ENCODE data around the gene ZDHHC1. TPM values are rescaled to one million over a fixed set of nuclear protein-coding genes. Genes with fewer than 3 reads are reported as not detected.

The ZDHHC1 gene
- polyA plus RNA-seq, 1 of the 3 experiments (the other 2 are of a cell fraction): 15.8 TPM

DNA sequence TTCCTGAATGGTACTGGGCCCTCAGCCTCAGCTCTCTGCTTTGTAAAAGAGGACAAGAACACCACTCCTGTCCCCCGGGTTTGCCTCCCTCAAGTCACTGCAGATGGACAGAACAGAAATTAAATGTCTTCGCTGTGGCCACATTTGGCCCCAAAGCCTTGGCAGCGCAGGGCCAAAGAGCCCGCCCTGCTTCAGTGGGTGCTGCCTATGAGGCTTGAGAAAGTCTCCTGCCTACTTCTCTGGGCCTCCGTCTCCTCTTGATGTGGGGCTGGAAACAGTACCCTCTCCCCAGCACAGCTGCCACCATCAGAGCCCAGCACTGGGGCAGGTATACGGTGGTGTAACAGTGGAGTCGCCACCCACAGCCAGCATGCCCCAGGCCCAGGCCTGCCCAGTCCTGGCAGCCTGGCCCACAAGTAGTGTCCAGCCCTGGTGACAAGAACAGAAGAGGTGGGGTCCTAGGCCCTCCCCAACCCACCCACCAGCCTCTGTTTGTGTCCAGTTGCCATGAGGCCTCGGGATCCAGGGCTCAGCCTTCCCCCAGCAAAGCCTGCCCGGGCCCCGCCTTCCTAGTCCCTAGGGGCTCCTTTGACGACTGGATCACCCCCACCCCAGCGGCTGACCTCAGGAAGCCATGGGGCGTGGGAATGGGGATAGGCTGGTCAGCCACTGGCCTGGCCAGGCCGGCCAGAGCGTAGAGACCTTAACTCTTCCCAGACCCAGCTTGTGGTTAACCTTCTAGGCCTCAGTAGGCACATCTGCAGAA lies 19.1 kb downstream of the ZDHHC1 start:
- H4K20me1 ChIP-seq (ENCODE audit: insufficient read depth): no peaks in the 10 kb centered on the region
- ChIA-PET CTCF (interaction anchor here (1.1 kb wide), 2 partner anchors 30 to 69 kb away, joined by 3 read pairs; no protein-coding TSS in a partner anchor), POLR2A (interaction anchor here (1.1 kb wide), 1 partner anchor 8 kb away, joined by 6 read pairs; no protein-coding TSS in a partner anchor)
- H3K4me1 ChIP-seq (ENCODE audit: control insufficient read depth in 1 of 2, insufficient read depth in 2 of 2, low read depth in 1 of 2, low read length in 1 of 2): peaks cover 10 to 56% of the 10 kb centered on the region in 2 experiments; a peak in 2 of 4 replicates
- H3K27ac ChIP-seq (ENCODE audit: low read depth in 2 of 2, low read length in 1 of 2): peak overlapping the region in 1 of 2 experiments; percentile 45; a peak in 3 of 4 replicates
- no peak overlapping the region for H3K4me3 ChIP-seq (ENCODE audit: low read depth in 2 of 2, low read length in 1 of 2)
- H3K36me3 ChIP-seq (replicated peaks in 1 of 2; ENCODE audit: control insufficient read depth in 1 of 2, insufficient read depth in 2 of 2, low read length in 1 of 2): no peaks in the 10 kb centered on the region
- H3K9ac ChIP-seq: no peak overlapping the region
- H2AFZ ChIP-seq (ENCODE audit: low read depth): no peak overlapping the region
- H3K27me3 ChIP-seq (ENCODE audit: insufficient read depth): no peaks in the 10 kb centered on the region
- H3K79me2 ChIP-seq (ENCODE audit: insufficient read depth): no peaks in the 10 kb centered on the region
- H3K4me2 ChIP-seq: no peak overlapping the region
- TF ChIP-seq, protein P1, sequence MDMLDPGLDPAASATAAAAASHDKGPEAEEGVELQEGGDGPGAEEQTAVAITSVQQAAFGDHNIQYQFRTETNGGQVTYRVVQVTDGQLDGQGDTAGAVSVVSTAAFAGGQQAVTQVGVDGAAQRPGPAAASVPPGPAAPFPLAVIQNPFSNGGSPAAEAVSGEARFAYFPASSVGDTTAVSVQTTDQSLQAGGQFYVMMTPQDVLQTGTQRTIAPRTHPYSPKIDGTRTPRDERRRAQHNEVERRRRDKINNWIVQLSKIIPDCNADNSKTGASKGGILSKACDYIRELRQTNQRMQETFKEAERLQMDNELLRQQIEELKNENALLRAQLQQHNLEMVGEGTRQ (IDR thresholded peaks at IDR 0.05; ENCODE audit: borderline replicate concordance, low read depth, low read length): no peak
- TF ChIP-seq, protein P2, sequence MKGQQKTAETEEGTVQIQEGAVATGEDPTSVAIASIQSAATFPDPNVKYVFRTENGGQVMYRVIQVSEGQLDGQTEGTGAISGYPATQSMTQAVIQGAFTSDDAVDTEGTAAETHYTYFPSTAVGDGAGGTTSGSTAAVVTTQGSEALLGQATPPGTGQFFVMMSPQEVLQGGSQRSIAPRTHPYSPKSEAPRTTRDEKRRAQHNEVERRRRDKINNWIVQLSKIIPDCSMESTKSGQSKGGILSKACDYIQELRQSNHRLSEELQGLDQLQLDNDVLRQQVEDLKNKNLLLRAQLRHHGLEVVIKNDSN (IDR thresholded peaks at IDR 0.05; ENCODE audit: borderline replicate concordance, low read depth): no peak
- no peak for TF ChIP-seq TEAD4 (IDR thresholded peaks at IDR 0.05; ENCODE audit: borderline replicate concordance, insufficient read depth)
- TF ChIP-seq EZH2phosphoT487 (IDR thresholded peaks at IDR 0.05; ENCODE audit: borderline replicate concordance, low read depth): no peak
- no peak for TF ChIP-seq CHD2 (IDR thresholded peaks at IDR 0.05; ENCODE audit: low read length, partially characterized antibody)
- TF ChIP-seq SMC3 (IDR thresholded peaks at IDR 0.05; ENCODE audit: low read depth, low read length): no peak
- TF ChIP-seq RFX5 (IDR thresholded peaks at IDR 0.05; ENCODE audit: low read length): no peak
- TF ChIP-seq RAD21 (IDR thresholded peaks at IDR 0.05; ENCODE audit: low read length): no peak
- TF ChIP-seq TAF1 (IDR thresholded peaks at IDR 0.05; ENCODE audit: borderline replicate concordance, low read depth, low read length): no peak
- no peak for TF ChIP-seq FOXJ3 (CRISPR knock-in tag; IDR thresholded peaks at IDR 0.05)
- no peak for TF ChIP-seq FOSL2 (IDR thresholded peaks at IDR 0.05; ENCODE audit: borderline replicate concordance, low read depth)
- no peak for TF ChIP-seq FOXM1 (IDR thresholded peaks at IDR 0.05; ENCODE audit: low read depth)
- no peak for TF ChIP-seq MXI1 (IDR thresholded peaks at IDR 0.05; ENCODE audit: low read depth, low read length)
- TF ChIP-seq, protein P3, sequence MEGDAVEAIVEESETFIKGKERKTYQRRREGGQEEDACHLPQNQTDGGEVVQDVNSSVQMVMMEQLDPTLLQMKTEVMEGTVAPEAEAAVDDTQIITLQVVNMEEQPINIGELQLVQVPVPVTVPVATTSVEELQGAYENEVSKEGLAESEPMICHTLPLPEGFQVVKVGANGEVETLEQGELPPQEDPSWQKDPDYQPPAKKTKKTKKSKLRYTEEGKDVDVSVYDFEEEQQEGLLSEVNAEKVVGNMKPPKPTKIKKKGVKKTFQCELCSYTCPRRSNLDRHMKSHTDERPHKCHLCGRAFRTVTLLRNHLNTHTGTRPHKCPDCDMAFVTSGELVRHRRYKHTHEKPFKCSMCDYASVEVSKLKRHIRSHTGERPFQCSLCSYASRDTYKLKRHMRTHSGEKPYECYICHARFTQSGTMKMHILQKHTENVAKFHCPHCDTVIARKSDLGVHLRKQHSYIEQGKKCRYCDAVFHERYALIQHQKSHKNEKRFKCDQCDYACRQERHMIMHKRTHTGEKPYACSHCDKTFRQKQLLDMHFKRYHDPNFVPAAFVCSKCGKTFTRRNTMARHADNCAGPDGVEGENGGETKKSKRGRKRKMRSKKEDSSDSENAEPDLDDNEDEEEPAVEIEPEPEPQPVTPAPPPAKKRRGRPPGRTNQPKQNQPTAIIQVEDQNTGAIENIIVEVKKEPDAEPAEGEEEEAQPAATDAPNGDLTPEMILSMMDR (IDR thresholded peaks at IDR 0.05): no peak
- no peak for TF ChIP-seq RCOR1 (IDR thresholded peaks at IDR 0.05; ENCODE audit: low read length)
- no peak for TF ChIP-seq NRF1 (IDR thresholded peaks at IDR 0.05; ENCODE audit: low read depth, low read length)
- TF ChIP-seq EP300 (IDR thresholded peaks at IDR 0.05; ENCODE audit: borderline replicate concordance in 1 of 2, low read depth in 1 of 2, low read length in 1 of 2): no peak
- no peak for TF ChIP-seq GABPA (IDR thresholded peaks at IDR 0.05; ENCODE audit: low read depth)
- TF ChIP-seq POLR2AphosphoS5 (IDR thresholded peaks at IDR 0.05; ENCODE audit: low read depth, low read length): no peak
- H3K9me2 ChIP-seq: no peaks in the 10 kb centered on the region
- no peaks in the 10 kb centered on the region for H3K9me3 ChIP-seq
- peaks cover 5% of the 10 kb centered on the region for H3F3A ChIP-seq (replicated peaks; ENCODE audit: insufficient read depth)
- no peak for DNase-seq
- 97% methylated on average over 9 of the region's 15 CpGs for WGBS (ENCODE audit: low lambda C conversion rate)
